Endothelial cell (in vitro differentiated cells): Measurements from ENCODE around the gene PPP1CB. TPM values are rescaled to one million over a fixed set of nuclear protein-coding genes. Genes with fewer than 3 reads are reported as not detected.
A peak's percentile ranks its signal among the peaks of the same experiment; 100 is the strongest.

Experiments used
- DNase-seq: peaks from one replicate; pipeline ENCODE4 v3.0.0; 2021; ENCODE audit warnings: low spot score
- H3K27ac Mint-ChIP-seq: one replicate; pipeline ENCODE4 v1.8.0; 2021; ENCODE audit warnings: mixed read lengths, inconsistent platforms; ENCODE audit not compliant: unreplicated experiment
- H3K27me3 Mint-ChIP-seq: one replicate; pipeline ENCODE4 v1.8.0; 2021; ENCODE audit warnings: mild to moderate bottlenecking, moderate library complexity, mixed read lengths, inconsistent platforms; ENCODE audit not compliant: unreplicated experiment
- H3K36me3 Mint-ChIP-seq: one replicate; pipeline ENCODE4 v1.8.0; 2021; ENCODE audit warnings: mild to moderate bottlenecking, low read depth, mixed read lengths, inconsistent platforms; ENCODE audit not compliant: unreplicated experiment
- H3K4me1 Mint-ChIP-seq: one replicate; pipeline ENCODE4 v1.8.0; 2021; ENCODE audit warnings: mild to moderate bottlenecking, mixed read lengths, inconsistent platforms; ENCODE audit not compliant: unreplicated experiment
- H3K4me3 Mint-ChIP-seq: one replicate; pipeline ENCODE4 v1.8.0; 2021; ENCODE audit warnings: mild to moderate bottlenecking, mixed read lengths, inconsistent platforms; ENCODE audit not compliant: unreplicated experiment
- H3K9me3 Mint-ChIP-seq: one replicate; pipeline ENCODE4 v1.8.0; 2021; ENCODE audit warnings: mixed read lengths, inconsistent platforms; ENCODE audit not compliant: unreplicated experiment
- CTCF ChIP-seq: fragments of 200-600 bp; sonication (generic); IDR thresholded peaks from one replicate; pipeline ENCODE4 v1.5.0; 2021; ENCODE audit warnings: antibody characterized with exemption; ENCODE audit not compliant: unreplicated experiment
- total RNA-seq: library from RNA; stranded (reverse); fragmentation: NEBNext Ultra II Directional; extraction: Animal tissue kit (Norgen Biotek cat#: 25700); gene quantifications from one replicate; pipeline ENCODE4 v1.2.1, GENCODE V29; 2021; ENCODE audit not compliant: unreplicated experiment

PPP1CB gene
- total RNA-seq, 1 donor from 2014 or later, result 125 TPM

- no peak for TF ChIP-seq CTCF
- Mint-ChIP-seq H3K9me3 (no peaks in the 10 kb centered on the region), H3K4me1 (peaks cover 4% of the 10 kb centered on the region), H3K4me3 (no peak overlapping the region), H3K27me3 (peaks cover 2% of the 10 kb centered on the region), H3K27ac (no peak overlapping the region), H3K36me3 (no peaks in the 10 kb centered on the region)
- no peak for DNase-seq
Observed at GRCh38 chr2:28761420-28761819, 9.8 kb downstream of the PPP1CB start.

GRCh38 chr2:28764909-28765711 lies 13.5 kb downstream of the PPP1CB start:
- Mint-ChIP-seq H3K4me1 (peaks cover 4% of the 10 kb centered on the region), H3K27ac (no peak overlapping the region), H3K4me3 (no peak overlapping the region), H3K36me3 (no peaks in the 10 kb centered on the region), H3K9me3 (no peaks in the 10 kb centered on the region), H3K27me3 (no peaks in the 10 kb centered on the region)
- DNase-seq, result no peak
- TF ChIP-seq CTCF, result no peak

- TF ChIP-seq CTCF, result no peak
- no peaks in the 10 kb centered on the region for H3K27me3 Mint-ChIP-seq
- peaks cover 4% of the 10 kb centered on the region for H3K4me1 Mint-ChIP-seq
- H3K4me3 Mint-ChIP-seq, result no peak overlapping the region
- no peaks in the 10 kb centered on the region for H3K9me3 Mint-ChIP-seq
- no peak for DNase-seq
- H3K36me3 Mint-ChIP-seq, result no peaks in the 10 kb centered on the region
- H3K27ac Mint-ChIP-seq, result no peak overlapping the region
Observed at GRCh38 chr2:28766070-28766469, 14.4 kb downstream of the PPP1CB start.

GRCh38 chr2:28767337-28767736 lies 15.7 kb downstream of the PPP1CB start:
- Mint-ChIP-seq H3K4me1 (peaks cover 4% of the 10 kb centered on the region), H3K27me3 (no peaks in the 10 kb centered on the region), H3K9me3 (no peaks in the 10 kb centered on the region), H3K4me3 (no peak overlapping the region), H3K36me3 (no peaks in the 10 kb centered on the region), H3K27ac (no peak overlapping the region)
- no peak for DNase-seq
- TF ChIP-seq CTCF, result no peak

- H3K27me3 Mint-ChIP-seq, result no peaks in the 10 kb centered on the region
- H3K27ac Mint-ChIP-seq, result peak overlapping the region; percentile 49
- H3K9me3 Mint-ChIP-seq, result no peaks in the 10 kb centered on the region
- H3K36me3 Mint-ChIP-seq, result no peaks in the 10 kb centered on the region
- peaks cover 4% of the 10 kb centered on the region for H3K4me1 Mint-ChIP-seq
- DNase-seq, result no peak
- TF ChIP-seq CTCF, result no peak
- H3K4me3 Mint-ChIP-seq, result no peak overlapping the region
Observed at GRCh38 chr2:28768422-28768821, 16.8 kb downstream of the PPP1CB start.
